Bronchial epithelial cell (primary cell): Measurements from ENCODE around the gene RUNX2. TPM values are rescaled to one million over a fixed set of nuclear protein-coding genes. Genes with fewer than 3 reads are reported as not detected.
A peak's percentile ranks its signal among the peaks of the same experiment; 100 is the strongest.

ENCODE experiments used
- DNase-seq: peaks from one replicate; pipeline ENCODE4 v3.0.0-alpha.2; 2010; ENCODE audit warnings: low read depth
- FAIRE-seq: peaks from 2 replicates; lab custom pipeline; 2011; peaks lifted over from hg19 to GRCh38; lab: Jason Lieb, UNC
- H3K27me3 ChIP-seq: 2 replicates; pipeline ENCODE4 v1.5.1; 2011; ENCODE audit warnings: low read length; ENCODE audit not compliant: control insufficient read depth, insufficient read depth
- H3K36me3 ChIP-seq: 2 replicates; pipeline ENCODE4 v1.5.1; 2011; ENCODE audit warnings: low read length; ENCODE audit not compliant: control insufficient read depth, insufficient read depth
- H3K4me3 ChIP-seq: 2 replicates; pipeline ENCODE4 v1.5.1; 2011; ENCODE audit warnings: mild to moderate bottlenecking, low read depth, low read length, control low read depth
- CTCF ChIP-seq: IDR thresholded peaks from 2 replicates; pipeline ENCODE4 v1.5.1; 2011; ENCODE audit warnings: mild to moderate bottlenecking, moderate library complexity, low read length, control low read depth, inconsistent platforms; ENCODE audit not compliant: insufficient read depth, severe bottlenecking
- total RNA-seq: library from RNA; depleted of rRNA; stranded (reverse); fragments of >200 nt; gene quantifications from 2 replicates; pipeline ENCODE4 v1.2.1, GENCODE V29; 2014

The RUNX2 gene
- total RNA-seq, 1 donor from 2014 or later, result 0.79 TPM

GRCh38 chr6:45647341-45648261 is 319.5 kb downstream of the RUNX2 start:
- no peak for TF ChIP-seq CTCF
- no peak for DNase-seq
- Histone ChIP-seq H3K36me3 (no peaks in the 10 kb centered on the region), H3K4me3 (no peak overlapping the region), H3K27me3 (no peaks in the 10 kb centered on the region)
- no peak for FAIRE-seq

GRCh38 chr6:45648262-45648620 is 320.1 kb downstream of the RUNX2 start:
- no peak for TF ChIP-seq CTCF
- no peak for FAIRE-seq

GRCh38 chr6:45650524-45651135 is 322.5 kb downstream of the RUNX2 start:
- DNase-seq (peak; percentile 94), FAIRE-seq (no peak)
- no peaks in the 10 kb centered on the region for H3K27me3 ChIP-seq
- no peak for TF ChIP-seq CTCF
- H3K4me3 ChIP-seq, result no peak overlapping the region
- H3K36me3 ChIP-seq, result no peaks in the 10 kb centered on the region

More at GRCh38 chr6:45648262-45648620, 320.1 kb downstream of the RUNX2 start:
- Histone ChIP-seq H3K4me3 (no peak overlapping the region), H3K27me3 (no peaks in the 10 kb centered on the region), H3K36me3 (no peaks in the 10 kb centered on the region)
- DNase-seq, result no peak

- DNase-seq (no peak), FAIRE-seq (no peak)
- no peak overlapping the region for H3K4me3 ChIP-seq
- H3K36me3 ChIP-seq, result no peaks in the 10 kb centered on the region
- no peak for TF ChIP-seq CTCF
- no peaks in the 10 kb centered on the region for H3K27me3 ChIP-seq
Measured at GRCh38 chr6:45651301-45651700, 323.2 kb downstream of the RUNX2 start.

GRCh38 chr6:45652416-45652815 is 324.3 kb downstream of the RUNX2 start:
- no peaks in the 10 kb centered on the region for H3K27me3 ChIP-seq
- no peak overlapping the region for H3K4me3 ChIP-seq
- DNase-seq (no peak), FAIRE-seq (no peak)
- H3K36me3 ChIP-seq, result no peaks in the 10 kb centered on the region
- no peak for TF ChIP-seq CTCF
